ENCODE results near the gene IFITM1. TPM values are rescaled to one million over a fixed set of nuclear protein-coding genes. Genes with fewer than 3 reads are reported as not detected.
A peak's percentile ranks its signal among the peaks of the same experiment; 100 is the strongest.
"Not testable (repeated sequence)": the region's sequence is repeated elsewhere in the genome, so short reads cannot be mapped to it uniquely, and the experiment has no call there.

IFITM1 gene
- total and polyA plus RNA-seq, 3 experiments from 2014 or later, result 70.7 to 2,153 (median 75.9) TPM

- CTCF ChIA-PET, POLR2A ChIA-PET: not testable (repeated sequence)
Observed at GRCh38 chr11:333616-334263, 19.9 kb downstream of the IFITM1 start.

GRCh38 chr11:334264-334994 is 20.6 kb downstream of the IFITM1 start:
- H3K4me3 Mint-ChIP-seq, result no peak overlapping the region
- peaks cover 39 to 41% (median 39%) of the 10 kb centered on the region in 3 donors for H3K4me1 Mint-ChIP-seq
- no peak overlapping the region for H3K27ac Mint-ChIP-seq
- H3K4me3 ChIP-seq (ENCODE audit: low read length), result no peak overlapping the region
- CTCF ChIA-PET, result no interaction called here
- H3K36me3 ChIP-seq (ENCODE audit: insufficient read depth, low read length), result no peaks in the 10 kb centered on the region
- DNase-seq, result no peak
- H3K27me3 ChIP-seq (ENCODE audit: insufficient read depth, low read length, poor library complexity, severe bottlenecking), result no peaks in the 10 kb centered on the region
- no peaks in the 10 kb centered on the region for H3K9me3 Mint-ChIP-seq
- H3K36me3 Mint-ChIP-seq, result no peaks in the 10 kb centered on the region
- no peaks in the 10 kb centered on the region for H3K27me3 Mint-ChIP-seq
- peaks cover 41% of the 10 kb centered on the region for H3K4me1 ChIP-seq (ENCODE audit: insufficient read depth, low read length)
- POLR2A ChIA-PET, result no interaction called here
- H3K9me3 ChIP-seq (ENCODE audit: low read length), result no peaks in the 10 kb centered on the region
- no peak overlapping the region for H3K27ac ChIP-seq (ENCODE audit: low read depth, low read length)

More at GRCh38 chr11:333616-334263, 19.9 kb downstream of the IFITM1 start:
- H3K4me3 Mint-ChIP-seq; H3K9me3 ChIP-seq (ENCODE audit: low read length); H3K27me3 Mint-ChIP-seq; H3K36me3 Mint-ChIP-seq; H3K36me3 ChIP-seq (ENCODE audit: insufficient read depth, low read length); H3K9me3 Mint-ChIP-seq; H3K27me3 ChIP-seq (ENCODE audit: insufficient read depth, low read length, poor library complexity, severe bottlenecking); H3K27ac ChIP-seq (ENCODE audit: low read depth, low read length); DNase-seq; H3K4me3 ChIP-seq (ENCODE audit: low read length): not testable (repeated sequence)
- peaks cover 43% of the 10 kb centered on the region for H3K4me1 ChIP-seq (ENCODE audit: insufficient read depth, low read length)
- H3K27ac Mint-ChIP-seq, result peak overlapping the region in 1 of 8 donors; percentile 80
- peaks cover 45% of the 10 kb centered on the region in 3 donors for H3K4me1 Mint-ChIP-seq

DNA sequence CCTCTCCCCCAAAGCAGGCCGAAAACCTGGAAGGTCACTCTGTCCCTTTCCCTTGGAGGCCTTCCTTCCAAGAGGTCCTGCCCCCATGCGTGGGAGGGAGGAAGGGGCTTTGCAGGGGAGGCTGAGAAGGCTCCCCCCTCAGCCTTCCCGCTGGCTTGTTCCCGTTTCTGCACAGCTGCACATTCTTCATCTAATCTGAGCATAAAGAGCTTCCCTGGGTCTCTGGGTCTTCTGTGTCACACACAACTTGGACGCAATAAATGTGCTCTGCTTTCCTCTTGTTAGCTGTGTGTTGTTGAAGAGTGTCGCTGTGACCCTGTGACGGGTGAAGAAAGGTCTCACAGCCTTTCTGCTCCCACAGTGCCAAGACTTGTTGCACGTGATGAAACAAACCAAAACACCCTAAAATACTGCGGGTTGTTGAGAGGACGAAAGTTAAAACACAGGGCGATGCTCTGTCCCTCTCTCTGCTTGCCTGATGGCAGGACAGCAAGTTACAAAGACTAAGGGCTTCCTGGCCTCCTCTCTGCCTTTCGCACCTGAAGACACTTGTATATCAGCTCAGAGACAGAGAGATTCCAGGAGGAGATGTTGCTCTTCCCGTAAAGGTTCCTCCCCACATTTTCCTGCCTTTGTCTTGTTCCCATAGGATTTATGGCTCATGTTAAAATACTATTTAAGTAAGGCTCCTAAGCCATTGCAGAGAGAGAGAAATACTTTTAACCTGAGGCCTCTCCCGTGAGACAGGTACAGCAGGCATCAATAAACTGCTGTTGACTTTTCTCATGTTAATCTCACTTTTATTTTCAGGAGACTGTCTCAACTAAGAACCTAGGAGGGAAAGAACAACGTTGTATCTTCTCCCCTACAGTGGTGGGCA is 22.2 kb downstream of the IFITM1 start:
- H3K27ac ChIP-seq (ENCODE audit: low read depth, low read length), result no peak overlapping the region
- Mint-ChIP-seq H3K9me3 (no peaks in the 10 kb centered on the region), H3K4me3 (no peak overlapping the region), H3K4me1 (peaks cover 23 to 29% (median 26%) of the 10 kb centered on the region in 3 donors), H3K27ac (peak overlapping the region in 3 of 8 donors; percentile 7 to 59 (median 58)), H3K36me3 (no peaks in the 10 kb centered on the region), H3K27me3 (peaks cover 0 to 1% of the 10 kb centered on the region in 2 donors)
- CTCF ChIA-PET, result no interaction called here
- H3K9me3 ChIP-seq (ENCODE audit: low read length), result no peaks in the 10 kb centered on the region
- POLR2A ChIA-PET, result interaction anchor here (1.0 kb wide), 1 partner anchor 24 kb away, joined by 3 read pairs; no protein-coding TSS in a partner anchor
- H3K27me3 ChIP-seq (ENCODE audit: insufficient read depth, low read length, poor library complexity, severe bottlenecking), result no peaks in the 10 kb centered on the region
- peaks cover 25% of the 10 kb centered on the region for H3K4me1 ChIP-seq (ENCODE audit: insufficient read depth, low read length)
- no peak overlapping the region for H3K4me3 ChIP-seq (ENCODE audit: low read length)
- DNase-seq, result no peak
- no peaks in the 10 kb centered on the region for H3K36me3 ChIP-seq (ENCODE audit: insufficient read depth, low read length)

DNA sequence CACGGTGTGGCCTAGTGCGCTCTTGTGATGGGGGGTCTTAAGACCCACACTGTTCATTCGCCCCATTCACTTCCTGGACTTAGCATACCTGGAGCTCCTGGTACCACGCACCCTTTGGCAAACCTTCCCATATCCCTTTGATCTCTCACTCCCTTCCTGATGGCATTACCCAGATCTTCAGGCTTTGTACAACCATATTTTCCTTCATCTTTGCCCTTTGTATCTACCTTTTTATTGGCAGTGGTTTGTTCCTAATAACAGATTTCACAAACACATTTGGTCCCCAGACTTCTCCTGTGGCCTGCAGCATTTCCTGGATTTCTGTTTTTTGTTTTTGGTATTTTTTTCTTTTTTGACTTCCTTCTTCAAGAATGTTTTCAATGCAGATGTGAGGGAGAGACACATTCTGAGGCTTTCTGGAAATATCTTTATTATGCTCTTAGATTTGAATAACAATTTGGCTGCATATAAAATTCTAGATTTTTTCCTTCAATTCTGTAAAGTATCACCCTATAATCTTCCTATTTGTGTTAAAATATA is 22.9 kb downstream of the IFITM1 start:
- Histone ChIP-seq H3K4me3 (ENCODE audit: low read length) (no peak overlapping the region), H3K27ac (ENCODE audit: low read depth, low read length) (no peak overlapping the region), H3K27me3 (ENCODE audit: insufficient read depth, low read length, poor library complexity, severe bottlenecking) (no peaks in the 10 kb centered on the region), H3K36me3 (ENCODE audit: insufficient read depth, low read length) (no peaks in the 10 kb centered on the region), H3K9me3 (ENCODE audit: low read length) (no peaks in the 10 kb centered on the region), H3K4me1 (ENCODE audit: insufficient read depth, low read length) (peaks cover 18% of the 10 kb centered on the region)
- Mint-ChIP-seq H3K4me3 (no peak overlapping the region), H3K36me3 (no peaks in the 10 kb centered on the region), H3K27me3 (peaks cover 0 to 3% of the 10 kb centered on the region in 2 donors), H3K27ac (peak overlapping the region in 2 of 8 donors; percentile 18 to 43), H3K9me3 (no peaks in the 10 kb centered on the region), H3K4me1 (peaks cover 16 to 21% (median 19%) of the 10 kb centered on the region in 3 donors)
- ChIA-PET CTCF (no interaction called here), POLR2A (no interaction called here)
- no peak for DNase-seq

DNA sequence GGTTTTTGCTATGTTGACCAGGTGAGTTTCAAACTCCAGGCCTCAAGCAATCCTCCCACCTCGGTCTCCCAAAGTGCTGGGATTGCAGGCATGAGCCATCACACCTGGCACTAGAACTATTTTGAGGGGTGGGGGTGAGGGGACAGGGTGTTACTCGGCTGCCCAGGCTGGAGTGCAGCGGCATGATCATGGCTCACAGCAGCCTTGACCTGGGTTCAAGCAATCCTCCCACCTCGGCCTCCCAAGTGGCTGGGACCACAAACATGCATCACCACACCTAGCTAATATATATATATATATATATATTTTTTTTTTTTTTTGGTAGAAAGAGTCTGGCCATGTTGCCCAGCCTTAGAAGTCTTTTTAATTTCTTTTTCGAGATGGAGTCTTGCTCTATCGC is 23.9 kb downstream of the IFITM1 start:
- Mint-ChIP-seq H3K27me3 (peaks cover 0 to 3% of the 10 kb centered on the region in 2 donors), H3K9me3 (no peaks in the 10 kb centered on the region)
- H3K9me3 ChIP-seq (ENCODE audit: low read length), result no peaks in the 10 kb centered on the region

GRCh38 chr11:339963-340362 is 26.1 kb downstream of the IFITM1 start:
- no peak overlapping the region for H3K27ac ChIP-seq (ENCODE audit: low read depth, low read length)
- H3K27me3 ChIP-seq (ENCODE audit: insufficient read depth, low read length, poor library complexity, severe bottlenecking), result no peaks in the 10 kb centered on the region
- H3K4me1 ChIP-seq (ENCODE audit: insufficient read depth, low read length), result peaks cover 22% of the 10 kb centered on the region
- no peaks in the 10 kb centered on the region for H3K9me3 ChIP-seq (ENCODE audit: low read length)
- Mint-ChIP-seq H3K9me3 (no peaks in the 10 kb centered on the region), H3K4me3 (no peak overlapping the region), H3K4me1 (peaks cover 10 to 24% (median 14%) of the 10 kb centered on the region in 3 donors), H3K27ac (no peak overlapping the region), H3K27me3 (peaks cover 0 to 3% of the 10 kb centered on the region in 2 donors), H3K36me3 (no peaks in the 10 kb centered on the region)
- CTCF ChIA-PET, result interaction anchor here (0.5 to 3.7 kb wide), 7 partner anchors 10 to 111 kb away, joined by 3 to 25 read pairs (median 4); no protein-coding TSS in a partner anchor
- no peak overlapping the region for H3K4me3 ChIP-seq (ENCODE audit: low read length)
- POLR2A ChIA-PET, result no interaction called here
- no peak for DNase-seq
- H3K36me3 ChIP-seq (ENCODE audit: insufficient read depth, low read length), result no peaks in the 10 kb centered on the region

More for the DNA sequence above, 23.9 kb downstream of the IFITM1 start:
- POLR2A ChIA-PET, result no interaction called here
- no peaks in the 10 kb centered on the region for H3K36me3 ChIP-seq (ENCODE audit: insufficient read depth, low read length)
- no peak overlapping the region for H3K4me3 ChIP-seq (ENCODE audit: low read length)
- no peak overlapping the region for H3K4me3 Mint-ChIP-seq
- H3K36me3 Mint-ChIP-seq, result no peaks in the 10 kb centered on the region
- H3K27ac ChIP-seq (ENCODE audit: low read depth, low read length), result no peak overlapping the region
- no peaks in the 10 kb centered on the region for H3K27me3 ChIP-seq (ENCODE audit: insufficient read depth, low read length, poor library complexity, severe bottlenecking)
- peaks cover 14 to 24% (median 17%) of the 10 kb centered on the region in 3 donors for H3K4me1 Mint-ChIP-seq
- DNase-seq, result no peak
- H3K27ac Mint-ChIP-seq, result no peak overlapping the region
- CTCF ChIA-PET, result interaction anchor here (3.7 kb wide), 1 partner anchor 16 kb away, joined by 25 read pairs; no protein-coding TSS in a partner anchor
- peaks cover 22% of the 10 kb centered on the region for H3K4me1 ChIP-seq (ENCODE audit: insufficient read depth, low read length)

GRCh38 chr11:340539-341512 is 27.0 kb downstream of the IFITM1 start:
- Histone ChIP-seq H3K27me3 (ENCODE audit: insufficient read depth, low read length, poor library complexity, severe bottlenecking) (no peaks in the 10 kb centered on the region), H3K36me3 (ENCODE audit: insufficient read depth, low read length) (no peaks in the 10 kb centered on the region), H3K27ac (ENCODE audit: low read depth, low read length) (no peak overlapping the region), H3K4me1 (ENCODE audit: insufficient read depth, low read length) (peaks cover 22% of the 10 kb centered on the region), H3K9me3 (ENCODE audit: low read length) (no peaks in the 10 kb centered on the region), H3K4me3 (ENCODE audit: low read length) (no peak overlapping the region)
- H3K4me1 Mint-ChIP-seq, result peaks cover 11 to 23% (median 14%) of the 10 kb centered on the region in 3 donors
- H3K4me3 Mint-ChIP-seq, result no peak overlapping the region
- POLR2A ChIA-PET, result interaction anchor here (1.2 kb wide), 1 partner anchor 13 kb away, joined by 3 read pairs; no protein-coding TSS in a partner anchor
- DNase-seq, result no peak
- no peaks in the 10 kb centered on the region for H3K9me3 Mint-ChIP-seq
- CTCF ChIA-PET, result interaction anchor here (0.7 to 3.7 kb wide), 4 partner anchors 13 to 110 kb away, joined by 3 to 25 read pairs (median 3); no protein-coding TSS in a partner anchor
- H3K27me3 Mint-ChIP-seq, result peaks cover 0 to 3% of the 10 kb centered on the region in 2 donors
- peak overlapping the region in 1 of 8 donors; percentile 54 for H3K27ac Mint-ChIP-seq
- H3K36me3 Mint-ChIP-seq, result no peaks in the 10 kb centered on the region
